GM18909 (cell line): ENCODE results near the gene ASXL3.

ENCODE experiments used
- ATAC-seq: cut with Tn5 transposase; IDR thresholded peaks from one replicate; pipeline ENCODE4 v1.9.1; 2021; ENCODE audit warnings: mild to moderate bottlenecking; ENCODE audit not compliant: unreplicated experiment, poor library complexity

ASXL3 gene

DNA sequence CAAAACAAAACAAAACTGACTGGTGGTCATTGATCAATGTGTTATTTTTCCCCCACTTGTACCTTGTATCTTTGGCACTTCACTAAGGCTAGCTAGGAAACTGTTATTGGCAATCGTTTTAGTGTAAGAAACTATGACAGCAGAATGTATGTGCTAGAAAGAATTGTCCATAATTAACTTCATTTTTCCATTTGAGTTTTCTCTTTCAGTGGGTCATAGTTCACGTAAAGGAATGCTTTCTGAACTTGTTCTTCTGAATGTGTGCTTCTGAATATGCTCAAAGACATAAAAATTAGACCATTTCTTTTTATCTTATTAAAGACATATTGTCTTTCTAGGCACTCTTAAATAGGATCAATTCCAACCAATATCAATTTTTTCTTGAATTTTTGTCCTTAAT is 132.2 kb downstream of the ASXL3 start:
- ATAC-seq = no peak

DNA sequence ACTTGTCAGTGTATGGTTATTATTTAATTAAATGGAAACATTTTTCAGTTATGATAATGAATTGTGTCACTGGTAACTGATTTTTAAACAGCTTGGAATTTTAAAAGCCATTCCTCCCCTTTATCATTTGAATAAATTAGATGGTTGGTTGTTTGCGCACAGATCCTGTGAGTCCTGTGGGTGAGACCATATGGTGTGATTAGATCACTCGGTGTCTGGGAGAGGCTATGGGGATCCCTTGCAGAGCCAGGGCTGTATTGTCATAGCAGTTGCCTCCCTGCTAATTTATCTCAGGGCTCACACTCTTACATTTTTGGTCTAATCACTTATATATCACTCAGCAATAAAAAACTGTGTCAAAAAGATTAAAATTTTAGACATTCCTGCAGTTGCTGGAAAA is 133.5 kb downstream of the ASXL3 start:
- ATAC-seq = no peak

DNA sequence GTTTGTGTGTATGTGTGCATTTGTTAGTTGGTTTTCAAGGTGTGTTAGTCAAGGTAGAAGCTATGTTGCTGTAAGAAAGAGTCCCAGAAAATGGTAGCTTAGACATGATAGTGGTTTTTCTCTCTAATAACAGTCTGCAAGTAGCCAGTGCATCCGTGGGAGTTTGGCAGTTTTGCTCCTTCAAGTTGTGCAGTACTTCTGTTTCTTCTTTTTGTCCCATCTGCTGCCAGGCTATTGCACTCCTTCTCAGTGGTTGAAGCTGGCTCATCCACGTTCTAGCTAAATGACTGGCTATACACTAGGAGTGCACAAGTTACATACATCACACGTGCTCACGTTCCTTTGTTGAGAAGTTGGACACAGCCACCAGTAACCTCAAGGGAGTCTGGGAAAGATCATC is 134.7 kb downstream of the ASXL3 start:
- ATAC-seq = no peak

DNA sequence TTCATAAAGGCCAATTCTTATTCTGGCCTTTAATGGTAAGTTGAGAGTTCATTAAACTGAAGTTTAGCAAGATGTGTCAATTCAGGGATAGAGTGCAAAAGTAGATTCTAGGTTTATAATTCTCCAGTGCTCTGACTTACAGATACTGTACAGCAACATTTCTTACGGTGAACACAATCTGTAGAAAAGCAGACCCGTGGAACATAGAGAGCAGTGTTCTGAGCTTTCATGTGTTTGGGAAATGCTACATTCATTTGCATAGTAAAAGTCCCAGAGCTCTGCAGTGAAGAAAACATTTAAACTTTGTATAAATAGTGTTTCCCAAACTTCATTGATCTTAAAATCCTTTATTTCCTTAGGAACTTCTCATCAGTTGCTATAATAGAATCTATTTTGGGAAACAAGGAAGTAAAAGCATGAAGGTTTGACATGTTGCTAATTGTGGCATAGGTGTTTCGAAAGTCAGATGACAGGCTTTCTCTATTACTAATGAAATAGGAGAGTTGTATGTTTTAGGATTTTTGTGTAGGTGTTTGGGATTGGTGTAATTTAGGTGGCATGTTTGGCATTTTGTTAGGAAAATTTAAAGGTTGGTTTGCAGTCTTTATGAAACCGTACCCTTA is 138.2 kb downstream of the ASXL3 start:
- ATAC-seq = no peak

DNA sequence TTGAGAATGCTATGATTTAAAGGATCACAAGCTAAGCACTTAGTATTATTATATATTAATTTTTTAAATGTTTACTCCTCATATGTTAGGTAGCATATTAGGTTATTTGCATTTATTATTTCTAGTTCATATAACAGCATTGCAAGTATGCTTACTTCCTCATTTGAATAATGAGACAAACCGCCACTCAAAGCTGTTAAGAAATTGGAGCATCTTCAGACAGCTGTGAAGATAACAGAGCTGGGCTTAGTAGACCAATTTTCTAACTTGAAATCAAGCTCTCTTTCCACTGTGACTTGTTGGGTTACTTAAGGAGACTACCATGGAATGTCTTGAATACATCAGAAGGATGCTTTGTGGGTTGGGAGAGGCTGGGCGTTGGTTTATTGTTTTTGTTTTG is 139.3 kb downstream of the ASXL3 start:
- ATAC-seq = no peak

DNA sequence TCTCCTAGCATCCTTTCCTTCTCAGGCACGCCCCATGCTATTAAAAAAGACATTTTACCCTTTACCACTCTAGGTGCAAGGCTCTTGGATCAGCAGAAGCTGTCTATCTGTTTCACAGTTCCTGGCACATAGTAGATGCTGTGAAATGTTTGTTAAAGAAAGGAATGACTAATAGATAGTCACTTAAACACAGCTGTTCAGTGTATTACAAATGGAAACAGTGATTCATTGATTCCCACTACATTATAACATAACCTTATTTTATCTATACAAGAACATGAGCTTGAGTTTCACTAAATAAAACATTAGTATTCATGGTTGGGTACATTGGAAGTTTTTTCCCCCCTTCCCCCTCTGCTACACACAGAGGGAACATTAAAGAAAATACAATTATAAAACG is 142.1 kb downstream of the ASXL3 start:
- no peak for ATAC-seq

DNA sequence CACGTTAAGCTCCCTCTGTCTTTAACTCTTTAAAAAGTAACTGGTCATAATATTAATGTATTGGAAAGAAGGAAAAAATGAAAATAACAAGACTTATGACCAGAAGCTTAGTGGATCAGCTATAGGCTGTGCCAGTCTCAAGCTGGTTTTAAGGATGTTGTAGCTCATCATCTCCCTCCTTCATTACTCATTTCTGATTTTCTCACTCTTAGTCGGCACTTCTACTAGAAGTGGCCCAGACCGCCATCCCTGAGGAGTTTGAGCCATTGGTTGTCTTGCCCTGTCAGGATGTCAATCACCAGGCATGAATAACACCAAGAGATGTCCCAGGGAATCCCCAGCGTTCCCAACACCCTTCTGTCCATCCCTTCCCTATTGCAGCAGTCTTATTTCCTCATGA is 151.5 kb downstream of the ASXL3 start:
- ATAC-seq = no peak

DNA sequence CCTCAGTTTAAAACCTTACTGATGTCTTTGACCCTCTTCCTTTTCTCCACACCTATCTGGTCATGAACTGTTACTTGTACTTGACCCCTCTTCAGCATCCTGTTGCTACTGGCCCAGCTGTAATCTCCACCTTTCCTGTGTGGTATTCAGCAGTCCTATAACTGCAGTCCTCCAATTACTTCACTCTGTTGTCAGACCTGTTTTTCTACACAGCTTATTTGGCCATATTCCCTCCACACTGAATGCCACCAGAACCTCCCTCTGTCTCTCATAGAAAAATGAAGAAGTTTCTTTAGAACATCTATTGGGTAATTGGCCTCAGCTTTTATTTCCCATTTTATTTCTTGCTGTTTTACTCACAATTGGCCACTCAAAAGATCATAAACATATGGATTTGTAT is 155.4 kb downstream of the ASXL3 start:
- ATAC-seq = no peak

DNA sequence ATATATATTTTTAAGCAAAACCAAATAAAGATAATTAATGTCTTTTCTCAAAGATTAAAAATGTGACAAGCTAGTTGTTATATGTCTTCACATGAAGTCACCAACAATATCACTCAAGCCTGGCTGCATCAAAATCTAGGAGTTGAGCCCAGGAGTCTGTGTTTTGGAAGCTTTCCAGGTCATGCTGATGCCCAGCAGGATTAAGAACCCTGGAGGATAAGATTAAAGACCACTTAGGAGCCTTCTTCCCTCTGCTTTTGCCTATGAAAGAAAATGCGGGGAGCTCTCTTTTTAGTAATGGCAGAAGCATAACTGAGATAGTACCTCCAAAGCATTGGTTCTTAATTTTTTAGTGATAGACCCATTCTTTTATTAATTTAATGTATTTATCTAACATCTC is 157.4 kb downstream of the ASXL3 start:
- ATAC-seq = no peak

DNA sequence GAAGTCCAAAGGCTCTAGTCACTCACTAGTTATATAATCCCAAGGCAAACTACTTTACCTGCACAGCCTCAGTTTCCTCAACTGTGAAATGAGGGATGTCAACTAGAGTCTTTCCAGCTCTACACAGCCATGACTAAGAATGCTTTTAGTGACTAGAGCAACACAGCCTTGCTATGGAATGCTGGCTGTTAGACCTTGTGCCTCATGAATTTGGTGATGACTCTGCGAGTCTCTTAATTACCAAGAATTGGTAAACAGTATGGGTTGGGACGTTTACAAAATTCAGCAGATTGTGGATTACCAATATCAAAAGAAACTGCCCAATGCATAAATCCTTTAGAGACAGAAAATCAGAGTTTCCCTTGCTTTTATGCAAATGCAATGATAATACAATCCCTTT is 163.7 kb downstream of the ASXL3 start:
- ATAC-seq = no peak

DNA sequence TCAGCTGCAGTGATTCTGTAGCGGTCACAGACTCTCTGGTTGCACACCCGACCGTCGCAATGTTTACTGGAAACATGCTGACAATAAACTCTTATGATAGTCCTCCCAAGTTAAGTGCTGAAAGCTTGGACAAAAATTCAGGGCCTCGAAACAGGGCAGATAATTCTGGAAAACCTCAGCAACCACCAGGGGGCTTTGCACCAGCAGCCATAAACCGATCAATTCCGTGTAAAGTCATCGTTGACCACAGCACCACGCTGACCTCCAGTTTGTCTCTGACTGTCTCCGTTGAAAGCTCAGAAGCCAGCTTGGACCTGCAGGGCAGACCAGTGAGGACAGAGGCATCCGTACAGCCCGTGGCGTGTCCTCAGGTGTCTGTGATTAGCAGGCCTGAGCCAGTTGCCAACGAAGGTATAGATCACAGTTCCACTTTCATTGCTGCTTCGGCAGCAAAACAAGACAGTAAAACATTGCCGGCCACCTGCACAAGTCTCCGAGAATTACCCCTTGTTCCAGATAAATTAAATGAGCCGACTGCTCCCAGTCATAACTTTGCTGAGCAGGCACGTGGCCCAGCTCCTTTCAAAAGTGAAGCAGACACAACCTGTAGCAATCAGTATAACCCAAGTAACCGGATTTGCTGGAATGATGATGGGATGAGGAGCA is 166.1 kb downstream of the ASXL3 start:
- ATAC-seq = no peak

DNA sequence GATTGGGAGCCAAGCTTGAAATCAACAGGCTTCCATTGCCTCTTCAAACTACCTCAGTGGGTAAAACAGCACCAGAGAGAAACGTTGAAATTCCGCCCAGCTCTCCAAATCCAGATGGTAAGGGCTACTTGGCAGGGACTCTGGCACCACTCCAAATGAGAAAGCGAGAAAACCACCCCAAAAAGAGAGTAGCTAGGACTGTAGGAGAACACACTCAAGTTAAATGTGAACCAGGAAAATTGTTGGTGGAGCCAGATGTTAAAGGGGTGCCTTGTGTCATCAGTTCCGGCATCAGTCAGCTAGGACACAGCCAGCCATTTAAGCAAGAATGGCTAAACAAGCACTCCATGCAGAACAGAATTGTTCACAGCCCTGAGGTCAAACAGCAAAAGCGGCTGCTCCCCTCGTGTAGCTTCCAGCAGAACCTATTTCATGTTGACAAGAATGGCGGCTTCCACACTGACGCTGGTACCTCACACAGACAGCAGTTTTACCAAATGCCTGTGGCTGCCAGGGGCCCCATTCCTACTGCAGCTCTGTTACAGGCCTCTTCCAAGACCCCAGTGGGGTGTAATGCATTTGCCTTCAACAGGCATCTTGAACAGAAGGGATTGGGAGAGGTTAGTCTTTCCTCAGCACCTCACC is 167.3 kb downstream of the ASXL3 start:
- no peak for ATAC-seq

DNA sequence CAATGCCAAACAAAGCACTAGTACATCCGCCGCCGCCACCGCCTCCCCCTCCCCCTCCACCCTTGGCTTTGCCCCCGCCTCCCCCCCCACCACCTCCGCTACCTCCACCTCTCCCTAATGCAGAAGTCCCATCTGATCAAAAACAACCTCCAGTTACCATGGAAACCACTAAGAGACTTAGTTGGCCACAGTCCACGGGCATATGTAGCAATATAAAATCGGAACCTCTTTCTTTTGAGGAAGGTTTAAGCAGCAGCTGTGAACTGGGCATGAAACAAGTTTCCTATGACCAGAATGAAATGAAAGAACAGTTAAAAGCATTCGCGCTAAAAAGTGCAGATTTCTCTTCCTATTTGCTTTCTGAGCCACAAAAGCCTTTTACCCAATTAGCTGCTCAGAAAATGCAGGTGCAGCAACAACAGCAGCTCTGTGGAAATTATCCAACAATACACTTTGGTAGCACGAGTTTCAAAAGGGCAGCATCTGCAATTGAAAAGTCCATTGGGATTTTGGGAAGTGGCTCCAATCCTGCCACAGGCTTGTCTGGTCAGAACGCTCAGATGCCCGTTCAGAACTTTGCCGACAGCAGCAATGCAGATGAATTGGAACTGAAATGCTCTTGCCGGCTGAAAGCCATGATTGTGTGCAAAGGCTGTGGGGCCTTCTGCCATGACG is 168.0 kb downstream of the ASXL3 start:
- ATAC-seq = no peak

DNA sequence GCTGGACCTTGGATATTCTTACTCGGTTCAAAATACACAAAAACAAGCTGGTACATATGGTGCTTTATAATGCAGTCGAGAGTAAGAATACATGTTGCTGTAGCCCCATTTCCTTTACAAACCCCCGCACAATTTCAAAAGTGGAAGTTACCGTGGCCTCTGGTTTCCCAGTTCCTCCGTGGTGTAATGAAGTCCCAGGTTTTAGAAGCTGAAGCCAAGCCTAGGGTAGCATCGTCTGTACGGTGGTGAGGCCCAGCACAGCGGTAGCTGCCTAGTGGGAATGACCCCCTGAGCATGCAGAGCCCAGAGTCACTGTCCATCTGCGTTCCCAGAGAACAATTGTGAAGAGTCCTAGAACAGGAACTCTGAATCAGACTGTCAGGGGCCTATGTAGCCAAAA is 171.8 kb downstream of the ASXL3 start:
- ATAC-seq = no peak

DNA sequence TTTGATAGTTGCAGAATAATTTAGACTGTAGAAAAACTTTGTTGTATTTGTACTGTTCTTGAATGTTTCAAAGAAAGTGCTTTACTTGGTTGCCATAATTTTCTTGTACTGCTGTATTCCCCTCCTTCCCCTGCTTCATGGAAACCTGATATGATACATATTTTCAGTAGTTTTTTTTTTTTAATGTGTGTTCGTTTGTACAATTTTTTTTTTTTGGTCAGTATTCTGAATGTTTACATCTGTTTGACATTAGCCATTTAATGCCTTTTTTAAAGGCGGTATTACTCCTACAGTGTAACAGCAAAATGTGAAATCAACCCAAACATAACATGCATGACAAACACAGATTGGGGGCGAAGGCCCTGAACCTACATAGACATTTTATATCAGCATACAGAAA is 172.3 kb downstream of the ASXL3 start:
- ATAC-seq = no peak

DNA sequence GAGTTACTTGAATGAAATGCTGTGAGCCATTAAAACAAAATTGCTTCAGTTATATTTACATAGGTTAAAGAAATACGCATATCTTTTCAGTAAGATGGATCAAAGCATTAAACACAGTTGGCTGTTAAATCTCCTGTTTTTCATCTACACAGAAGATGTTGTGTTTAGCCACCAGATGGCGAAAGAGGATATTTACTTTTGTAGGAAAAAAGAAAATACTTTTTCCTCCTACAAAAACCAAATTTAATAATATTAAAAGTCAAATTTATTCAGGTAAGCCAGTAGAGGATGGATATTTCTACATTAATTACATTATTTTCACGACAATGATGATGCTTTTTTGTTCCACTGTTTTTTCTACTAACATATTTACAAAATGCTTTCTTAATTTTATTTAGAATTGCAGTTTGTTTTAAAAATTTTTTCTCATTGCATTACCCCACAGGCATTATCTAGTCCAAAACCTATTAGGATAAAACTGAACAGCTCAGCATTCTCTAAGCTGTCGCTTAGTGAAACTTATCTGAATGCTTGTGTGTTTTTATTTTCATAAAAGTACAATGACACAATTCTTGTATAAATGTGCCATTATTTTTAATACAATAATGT is 173.7 kb downstream of the ASXL3 start:
- no peak for ATAC-seq

DNA sequence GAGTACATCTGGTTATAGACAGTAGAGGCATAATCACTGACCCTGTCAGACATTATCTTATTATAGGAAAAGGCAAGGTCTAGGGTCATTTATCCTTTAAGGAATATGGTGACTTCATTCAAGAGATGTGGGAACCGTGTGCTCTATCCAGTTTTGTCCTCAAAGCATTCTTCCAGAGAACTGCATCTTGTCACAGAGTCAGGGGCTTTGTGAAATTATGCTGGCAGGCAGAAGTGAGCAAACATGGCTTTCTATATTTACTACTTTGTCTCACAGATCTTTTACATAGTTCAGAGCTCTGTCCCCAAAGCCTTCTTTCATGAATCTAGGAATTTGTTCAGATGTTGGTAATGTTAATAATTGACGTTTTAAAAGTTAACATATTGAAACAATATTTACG is 177.4 kb downstream of the ASXL3 start:
- ATAC-seq = no peak

DNA sequence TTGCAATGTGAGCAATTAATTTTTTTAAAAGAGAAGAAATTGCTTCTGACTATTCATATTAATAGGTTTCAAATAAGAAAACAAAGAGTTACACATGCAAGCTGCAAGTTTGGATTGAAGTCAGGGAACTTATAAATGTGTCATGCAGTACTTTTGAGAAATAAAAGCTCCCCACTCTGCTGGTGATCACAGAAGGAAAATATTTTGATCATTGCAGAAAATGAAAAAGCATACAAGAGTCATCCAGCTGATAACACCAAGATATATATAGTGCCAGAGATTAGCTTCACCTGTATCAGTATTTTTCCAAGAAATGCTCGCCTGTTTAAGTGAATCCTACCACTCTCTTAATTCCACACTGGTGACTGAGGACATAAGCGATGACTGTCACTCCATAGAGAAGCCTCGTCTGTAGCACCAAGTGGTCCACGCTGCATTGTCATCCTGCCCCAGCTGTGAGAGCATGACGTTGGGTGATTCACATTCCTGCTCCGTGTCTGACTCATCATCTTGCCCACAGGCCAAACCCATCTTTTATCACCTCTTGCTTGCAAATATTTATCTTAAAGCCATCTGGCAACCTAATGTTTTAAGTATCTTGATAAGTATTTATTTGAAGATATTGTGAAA is 178.0 kb downstream of the ASXL3 start:
- ATAC-seq = no peak

DNA sequence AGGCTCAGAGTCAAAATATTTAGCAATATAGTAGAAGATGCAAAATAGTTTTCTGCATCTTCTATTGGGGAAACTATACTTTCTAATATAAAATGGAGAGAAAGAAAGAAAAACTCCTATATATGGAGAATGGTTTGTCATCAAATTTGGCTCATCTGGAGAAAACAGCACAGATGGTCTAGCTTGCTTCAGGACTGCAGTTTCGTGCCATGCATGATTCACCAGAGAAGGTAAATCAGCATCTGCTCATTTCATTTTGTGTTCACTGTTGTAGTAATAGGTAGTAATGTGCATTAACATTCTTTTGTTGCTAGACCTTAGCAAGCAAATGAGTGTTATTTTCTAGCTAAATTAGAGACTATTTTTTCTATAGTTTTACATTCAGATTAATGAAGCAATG is 179.0 kb downstream of the ASXL3 start:
- no peak for ATAC-seq

DNA sequence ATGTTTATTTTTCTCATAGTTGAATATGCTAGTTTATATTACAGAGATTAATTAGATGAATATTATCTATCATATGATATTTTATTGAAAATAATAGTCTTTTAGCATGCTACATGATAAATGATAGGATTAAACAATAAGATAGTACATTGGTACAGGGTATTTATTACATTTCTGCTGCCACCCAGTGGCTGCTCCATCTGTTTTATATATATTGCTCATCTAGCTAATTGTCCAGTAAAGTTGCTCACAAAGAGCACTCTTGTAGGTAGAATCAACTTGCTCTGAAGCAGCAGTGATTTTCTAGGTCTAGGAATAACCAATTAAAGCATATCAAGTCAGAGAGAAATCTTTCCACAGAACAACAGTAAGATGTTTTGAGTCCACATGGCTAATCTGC is 183.3 kb downstream of the ASXL3 start:
- no peak for ATAC-seq

DNA sequence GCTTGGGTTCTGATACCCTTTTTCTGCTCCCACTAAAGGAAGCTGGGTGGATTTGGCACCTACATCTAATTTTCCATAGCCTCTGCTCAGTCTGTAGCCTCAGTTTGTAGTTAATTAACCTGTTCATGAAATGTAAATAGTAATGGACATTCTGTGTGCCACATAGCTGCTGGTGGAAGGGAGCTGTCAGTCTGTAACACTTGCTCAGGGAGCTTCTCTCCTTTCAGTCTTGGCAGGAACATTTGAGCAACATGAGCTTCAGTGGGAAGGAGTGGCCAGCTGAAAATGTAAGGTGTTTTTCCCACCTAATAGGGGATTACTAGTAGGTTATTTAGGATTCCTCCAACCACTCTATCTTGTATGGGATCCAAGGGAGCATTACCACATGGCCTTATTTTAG is 203.4 kb downstream of the ASXL3 start:
- ATAC-seq = no peak
